GM12891 (cell line): ENCODE measurements around the gene USP31.

Experiments used
- POLR2A ChIP-seq: IDR thresholded peaks from 2 replicates; pipeline ENCODE4 v1.6.1; 2011; ENCODE audit warnings: low read depth, low read length, control low read depth
- POLR2AphosphoS5 ChIP-seq: IDR thresholded peaks from 2 replicates; pipeline ENCODE4 v1.6.1; 2011; ENCODE audit warnings: low read depth, low read length, control low read depth
- POU2F2 ChIP-seq: IDR thresholded peaks from 2 replicates; pipeline ENCODE4 v1.6.1; 2011; ENCODE audit warnings: low read depth, mild to moderate bottlenecking, control low read depth, low read length, moderate library complexity
- TAF1 ChIP-seq: IDR thresholded peaks from 2 replicates; pipeline ENCODE4 v1.6.1; 2011; ENCODE audit warnings: low read depth, low read length, control low read depth

DNA sequence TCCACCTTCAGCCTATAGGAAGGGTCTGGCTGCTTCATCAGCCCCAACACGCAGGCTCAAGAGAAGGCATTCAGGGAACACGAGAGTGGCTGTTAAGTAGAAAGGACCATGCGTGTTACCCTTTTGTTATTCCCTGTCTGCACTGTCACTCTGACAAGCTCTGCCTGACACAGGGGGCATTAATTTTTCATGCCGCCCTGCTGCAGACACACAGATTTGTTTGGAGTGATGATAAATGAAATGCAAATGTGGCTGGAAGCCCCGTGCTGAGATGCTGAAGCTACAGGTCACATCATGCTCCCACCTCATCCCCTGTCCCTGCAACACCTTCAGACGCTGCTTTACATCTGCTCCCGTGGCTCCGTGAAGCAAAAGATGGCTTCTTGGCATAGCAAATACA, 97.7 kb downstream of the USP31 start:
- TF ChIP-seq POLR2A, result no peak
- no peak for TF ChIP-seq POLR2AphosphoS5
- TF ChIP-seq TAF1, result no peak
- no peak for TF ChIP-seq POU2F2
